Occipital lobe (tissue), 2 donors: ENCODE measurements around the gene STPG4. TPM values are rescaled to one million over a fixed set of nuclear protein-coding genes. Genes with fewer than 3 reads are reported as not detected.
"Not testable (repeated sequence)": the region's sequence is repeated elsewhere in the genome, so short reads cannot be mapped to it uniquely, and the experiment has no call there.

ENCODE experiments used
- DNase-seq: peaks from one replicate; lab custom pipeline; 2025; lab: John Stamatoyannopoulos, UW
- total RNA-seq: library from RNA; depleted of rRNA; stranded (reverse); fragments of >200 nt; gene quantifications from one replicate; pipeline ENCODE4 v1.2.3, GENCODE V29; 2014

Gene STPG4
- 0.78 TPM for total RNA-seq

- no peak for DNase-seq
Measured at GRCh38 chr2:47155091-47155876, at the start of gene STPG4. Gene STPG4 (minus strand): TSS chr2:47155308. CDS start chr2:47155251, 57 bp downstream.

- DNase-seq = no peak
Measured at GRCh38 chr2:47204691-47205090, 49.6 kb upstream of the STPG4 start.

GRCh38 chr2:47203995-47204394, 48.9 kb upstream of the STPG4 start:
- DNase-seq = no peak

- no peak for DNase-seq
Measured at GRCh38 chr2:47201224-47201623, 46.1 kb upstream of the STPG4 start.

- no peak for DNase-seq
Measured at GRCh38 chr2:47198985-47199451, 43.9 kb upstream of the STPG4 start.

- DNase-seq = no peak
Measured at GRCh38 chr2:47196499-47196898, 41.4 kb upstream of the STPG4 start.

GRCh38 chr2:47196046-47196445, 40.9 kb upstream of the STPG4 start:
- no peak for DNase-seq

- DNase-seq = no peak
Measured at GRCh38 chr2:47195148-47195547, 40.0 kb upstream of the STPG4 start.

- no peak for DNase-seq
Measured at GRCh38 chr2:47194410-47194809, 39.3 kb upstream of the STPG4 start.

GRCh38 chr2:47193607-47194006, 38.5 kb upstream of the STPG4 start:
- DNase-seq = no peak

- DNase-seq = no peak
Measured at GRCh38 chr2:47190188-47190881, 35.2 kb upstream of the STPG4 start.

GRCh38 chr2:47189635-47190034, 34.5 kb upstream of the STPG4 start:
- no peak for DNase-seq

- no peak for DNase-seq
Measured at GRCh38 chr2:47187069-47187468, 32.0 kb upstream of the STPG4 start.

GRCh38 chr2:47186351-47186750, 31.2 kb upstream of the STPG4 start:
- DNase-seq = no peak

- not testable (repeated sequence) for DNase-seq
Measured at GRCh38 chr2:47185098-47185497, 30.0 kb upstream of the STPG4 start.

- no peak for DNase-seq
Measured at GRCh38 chr2:47181176-47181575, 26.1 kb upstream of the STPG4 start.

- no peak for DNase-seq
Measured at GRCh38 chr2:47180531-47180930, 25.4 kb upstream of the STPG4 start.

- DNase-seq = no peak
Measured at GRCh38 chr2:47179388-47179787, 24.3 kb upstream of the STPG4 start.

GRCh38 chr2:47178341-47178740, 23.2 kb upstream of the STPG4 start:
- DNase-seq = no peak

GRCh38 chr2:47177043-47177565, 22.0 kb upstream of the STPG4 start:
- no peak for DNase-seq

- DNase-seq = no peak
Measured at GRCh38 chr2:47174733-47175361, 19.7 kb upstream of the STPG4 start.
